HTERT RPE-1 (cell line): ENCODE results near the gene CRCP.
"Not testable (repeated sequence)": the region's sequence is repeated elsewhere in the genome, so short reads cannot be mapped to it uniquely, and the experiment has no call there.

ENCODE experiments used
- in situ Hi-C: fragments of 300-500 bp; cut with MboI; formaldehyde crosslinking; loops from 4 replicates; pipeline ENCODE4 v1.14.3; 2020; ENCODE audit warnings: low sequenced_read_pairs

The CRCP gene

GRCh38 chr7:66114743-66115649, at the start of gene CRCP:
CRCP (plus strand) TSS chr7:66114847; CDS start chr7:66114963, 116 bp downstream.
- in situ Hi-C loops, result no loop called here

- in situ Hi-C loops, result no loop called here
Measured at GRCh38 chr7:66069732-66070131, 44.9 kb upstream of the CRCP start.

GRCh38 chr7:66070222-66070621, 44.4 kb upstream of the CRCP start:
- in situ Hi-C loops, result no loop called here

- in situ Hi-C loops, result not testable (repeated sequence)
Measured at GRCh38 chr7:66072208-66072607, 42.4 kb upstream of the CRCP start.

GRCh38 chr7:66075590-66076461, 38.8 kb upstream of the CRCP start, which contains the start of gene ASL:
ASL (plus strand) TSS chr7:66075819; CDS start chr7:66076082, 263 bp downstream.
- in situ Hi-C loops, result no loop called here

- in situ Hi-C loops, result no loop called here
Measured at GRCh38 chr7:66076462-66077329, 38.0 kb upstream of the CRCP start.

- in situ Hi-C loops, result no loop called here
Measured at GRCh38 chr7:66078067-66078466, 36.6 kb upstream of the CRCP start.

- in situ Hi-C loops, result no loop called here
Measured at GRCh38 chr7:66082083-66082482, 32.6 kb upstream of the CRCP start.

GRCh38 chr7:66082886-66083415, 31.7 kb upstream of the CRCP start:
- in situ Hi-C loops, result no loop called here

- in situ Hi-C loops, result no loop called here
Measured at GRCh38 chr7:66083677-66084076, 31.0 kb upstream of the CRCP start.

- in situ Hi-C loops, result no loop called here
Measured at GRCh38 chr7:66088861-66089838, 25.5 kb upstream of the CRCP start.

GRCh38 chr7:66092654-66093053, 22.0 kb upstream of the CRCP start:
- in situ Hi-C loops, result no loop called here

- in situ Hi-C loops, result no loop called here
Measured at GRCh38 chr7:66095010-66095409, 19.6 kb upstream of the CRCP start.

GRCh38 chr7:66099232-66099550, 15.5 kb upstream of the CRCP start:
- in situ Hi-C loops, result no loop called here

- in situ Hi-C loops, result no loop called here
Measured at GRCh38 chr7:66099551-66100407, 14.9 kb upstream of the CRCP start.

GRCh38 chr7:66100408-66101050, 14.1 kb upstream of the CRCP start:
- in situ Hi-C loops, result no loop called here

GRCh38 chr7:66102168-66102567, 12.5 kb upstream of the CRCP start:
- in situ Hi-C loops, result not testable (repeated sequence)

GRCh38 chr7:66103994-66104393, 10.7 kb upstream of the CRCP start:
- in situ Hi-C loops, result not testable (repeated sequence)
